ENCODE data around the gene NAA15.
A peak's percentile ranks its signal among the peaks of the same experiment; 100 is the strongest.

NAA15 gene

GRCh38 chr4:139416073-139416673, 114.9 kb downstream of the NAA15 start:
- TF ChIP-seq, protein P1, sequence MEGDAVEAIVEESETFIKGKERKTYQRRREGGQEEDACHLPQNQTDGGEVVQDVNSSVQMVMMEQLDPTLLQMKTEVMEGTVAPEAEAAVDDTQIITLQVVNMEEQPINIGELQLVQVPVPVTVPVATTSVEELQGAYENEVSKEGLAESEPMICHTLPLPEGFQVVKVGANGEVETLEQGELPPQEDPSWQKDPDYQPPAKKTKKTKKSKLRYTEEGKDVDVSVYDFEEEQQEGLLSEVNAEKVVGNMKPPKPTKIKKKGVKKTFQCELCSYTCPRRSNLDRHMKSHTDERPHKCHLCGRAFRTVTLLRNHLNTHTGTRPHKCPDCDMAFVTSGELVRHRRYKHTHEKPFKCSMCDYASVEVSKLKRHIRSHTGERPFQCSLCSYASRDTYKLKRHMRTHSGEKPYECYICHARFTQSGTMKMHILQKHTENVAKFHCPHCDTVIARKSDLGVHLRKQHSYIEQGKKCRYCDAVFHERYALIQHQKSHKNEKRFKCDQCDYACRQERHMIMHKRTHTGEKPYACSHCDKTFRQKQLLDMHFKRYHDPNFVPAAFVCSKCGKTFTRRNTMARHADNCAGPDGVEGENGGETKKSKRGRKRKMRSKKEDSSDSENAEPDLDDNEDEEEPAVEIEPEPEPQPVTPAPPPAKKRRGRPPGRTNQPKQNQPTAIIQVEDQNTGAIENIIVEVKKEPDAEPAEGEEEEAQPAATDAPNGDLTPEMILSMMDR (IDR thresholded peaks at IDR 0.05; ENCODE audit: insufficient read depth, low read length), result peak; percentile 39
- no peak for TF ChIP-seq POLR2AphosphoS5 (IDR thresholded peaks at IDR 0.05; ENCODE audit: low read depth)
- DNase-seq (ENCODE audit: low read depth in 1 of 2, low spot score in 1 of 2), result peak; percentile 21 to 41
- no peak overlapping the region for H3K27ac ChIP-seq (replicated peaks)
- H3K27me3 ChIP-seq (ENCODE audit: insufficient read depth, poor library complexity, severe bottlenecking), result no peaks in the 10 kb centered on the region
- no peak overlapping the region for H3K4me3 ChIP-seq (replicated peaks; ENCODE audit: insufficient read depth, low read length)

DNA sequence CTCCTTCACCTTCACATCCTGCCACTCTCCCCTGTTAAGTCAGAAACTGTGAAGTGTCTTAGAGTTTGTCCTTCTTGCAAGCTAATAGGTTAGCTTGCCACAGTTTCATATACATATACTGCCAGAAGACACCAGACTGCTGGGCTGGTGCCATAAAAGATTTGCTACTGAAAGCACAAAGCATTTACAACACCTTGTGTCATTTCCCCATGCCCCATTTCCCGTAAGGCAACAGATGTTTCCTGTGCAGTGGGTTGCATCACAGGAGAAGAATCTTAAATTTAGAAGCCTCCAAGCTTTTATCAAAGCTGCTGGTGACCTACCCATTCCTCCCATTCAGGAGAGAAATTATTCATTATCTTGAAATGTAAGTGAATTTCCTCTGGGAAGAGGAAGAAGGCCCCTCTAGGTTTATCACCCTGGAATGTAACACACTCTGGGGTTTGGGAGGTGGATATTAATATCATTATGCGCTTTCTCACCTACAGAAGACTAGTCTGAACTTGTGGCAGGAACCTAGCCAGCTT, 118.1 kb downstream of the NAA15 start:
- Histone ChIP-seq H3K27me3 (ENCODE audit: insufficient read depth, poor library complexity, severe bottlenecking) (no peaks in the 10 kb centered on the region), H3K4me3 (replicated peaks; ENCODE audit: insufficient read depth, low read length) (no peak overlapping the region), H3K27ac (replicated peaks) (peak overlapping the region; percentile 68)
- peak; percentile 67 to 97 for DNase-seq (ENCODE audit: low read depth in 1 of 2, low spot score in 1 of 2)
- TF ChIP-seq, protein P1 (IDR thresholded peaks at IDR 0.05; ENCODE audit: insufficient read depth, low read length), result no peak
- TF ChIP-seq POLR2AphosphoS5 (IDR thresholded peaks at IDR 0.05; ENCODE audit: low read depth) (peak; percentile 99), GABPA (IDR thresholded peaks at IDR 0.05; ENCODE audit: low read depth) (peak; percentile 70), SPI1 (IDR thresholded peaks at IDR 0.05; ENCODE audit: borderline replicate concordance, low read depth) (peak; percentile 69; the same call in 1 of the 2 replicates)
- TF ChIP-seq, protein P2, sequence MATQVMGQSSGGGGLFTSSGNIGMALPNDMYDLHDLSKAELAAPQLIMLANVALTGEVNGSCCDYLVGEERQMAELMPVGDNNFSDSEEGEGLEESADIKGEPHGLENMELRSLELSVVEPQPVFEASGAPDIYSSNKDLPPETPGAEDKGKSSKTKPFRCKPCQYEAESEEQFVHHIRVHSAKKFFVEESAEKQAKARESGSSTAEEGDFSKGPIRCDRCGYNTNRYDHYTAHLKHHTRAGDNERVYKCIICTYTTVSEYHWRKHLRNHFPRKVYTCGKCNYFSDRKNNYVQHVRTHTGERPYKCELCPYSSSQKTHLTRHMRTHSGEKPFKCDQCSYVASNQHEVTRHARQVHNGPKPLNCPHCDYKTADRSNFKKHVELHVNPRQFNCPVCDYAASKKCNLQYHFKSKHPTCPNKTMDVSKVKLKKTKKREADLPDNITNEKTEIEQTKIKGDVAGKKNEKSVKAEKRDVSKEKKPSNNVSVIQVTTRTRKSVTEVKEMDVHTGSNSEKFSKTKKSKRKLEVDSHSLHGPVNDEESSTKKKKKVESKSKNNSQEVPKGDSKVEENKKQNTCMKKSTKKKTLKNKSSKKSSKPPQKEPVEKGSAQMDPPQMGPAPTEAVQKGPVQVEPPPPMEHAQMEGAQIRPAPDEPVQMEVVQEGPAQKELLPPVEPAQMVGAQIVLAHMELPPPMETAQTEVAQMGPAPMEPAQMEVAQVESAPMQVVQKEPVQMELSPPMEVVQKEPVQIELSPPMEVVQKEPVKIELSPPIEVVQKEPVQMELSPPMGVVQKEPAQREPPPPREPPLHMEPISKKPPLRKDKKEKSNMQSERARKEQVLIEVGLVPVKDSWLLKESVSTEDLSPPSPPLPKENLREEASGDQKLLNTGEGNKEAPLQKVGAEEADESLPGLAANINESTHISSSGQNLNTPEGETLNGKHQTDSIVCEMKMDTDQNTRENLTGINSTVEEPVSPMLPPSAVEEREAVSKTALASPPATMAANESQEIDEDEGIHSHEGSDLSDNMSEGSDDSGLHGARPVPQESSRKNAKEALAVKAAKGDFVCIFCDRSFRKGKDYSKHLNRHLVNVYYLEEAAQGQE (IDR thresholded peaks at IDR 0.05; ENCODE audit: insufficient replicate concordance, low read depth), result peak; percentile 72

DNA sequence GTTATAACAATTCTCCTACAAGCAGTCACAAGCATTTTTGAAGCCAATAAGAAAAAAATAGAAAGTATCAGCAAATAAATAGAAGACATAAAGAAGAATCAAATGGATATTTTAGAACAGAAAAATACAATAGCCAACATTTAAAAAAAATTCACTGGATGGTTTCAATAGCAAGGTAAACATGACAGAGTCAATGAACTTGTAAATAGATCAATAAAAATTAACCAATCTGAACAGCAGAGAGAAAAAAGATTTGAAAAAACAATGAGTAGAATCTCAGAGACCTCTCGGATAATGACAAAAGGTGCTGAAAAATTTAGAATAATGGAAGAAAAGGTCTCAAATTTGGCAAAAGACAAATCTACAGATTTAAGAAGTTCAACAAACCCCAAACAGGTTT, 119.3 kb downstream of the NAA15 start:
- Histone ChIP-seq H3K4me3 (replicated peaks; ENCODE audit: insufficient read depth, low read length) (no peak overlapping the region), H3K27ac (replicated peaks) (no peak overlapping the region), H3K27me3 (ENCODE audit: insufficient read depth, poor library complexity, severe bottlenecking) (no peaks in the 10 kb centered on the region)
- TF ChIP-seq GABPA (IDR thresholded peaks at IDR 0.05; ENCODE audit: low read depth), result no peak
- TF ChIP-seq, protein P1 (IDR thresholded peaks at IDR 0.05; ENCODE audit: insufficient read depth, low read length), result no peak
- TF ChIP-seq SPI1 (IDR thresholded peaks at IDR 0.05; ENCODE audit: borderline replicate concordance, low read depth), result no peak
- DNase-seq (ENCODE audit: low read depth in 1 of 2, low spot score in 1 of 2), result no peak

DNA sequence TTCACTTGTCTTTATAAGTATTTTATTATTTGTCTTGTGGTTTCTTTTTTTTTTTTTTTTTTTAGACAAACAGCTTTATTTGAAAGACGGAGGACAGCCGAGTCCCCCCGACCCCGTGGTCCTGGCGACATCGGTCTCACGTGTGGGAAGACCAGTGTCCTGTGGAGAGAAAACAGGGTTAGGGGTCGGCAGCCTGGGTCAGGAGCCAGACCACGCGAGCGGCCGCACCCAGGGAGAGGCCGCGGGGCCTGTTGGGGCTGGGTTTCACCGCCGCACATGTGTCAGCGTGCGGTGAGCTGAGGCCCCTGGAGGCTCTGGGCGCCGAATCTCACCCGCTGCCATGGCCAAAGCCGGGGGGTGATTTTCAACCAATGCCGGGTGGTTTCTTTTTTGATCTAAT, 134.8 kb downstream of the NAA15 start:
- Histone ChIP-seq H3K27ac (replicated peaks) (no peak overlapping the region), H3K4me3 (replicated peaks; ENCODE audit: insufficient read depth, low read length) (no peak overlapping the region), H3K27me3 (ENCODE audit: insufficient read depth, poor library complexity, severe bottlenecking) (no peaks in the 10 kb centered on the region)
- DNase-seq (ENCODE audit: low read depth in 1 of 2, low spot score in 1 of 2), result no peak
- TF ChIP-seq, protein P2 (IDR thresholded peaks at IDR 0.05; ENCODE audit: insufficient replicate concordance, low read depth), result no peak
- no peak for TF ChIP-seq SPI1 (IDR thresholded peaks at IDR 0.05; ENCODE audit: borderline replicate concordance, low read depth)
- TF ChIP-seq, protein P1 (IDR thresholded peaks at IDR 0.05; ENCODE audit: insufficient read depth, low read length), result no peak
- TF ChIP-seq POLR2AphosphoS5 (IDR thresholded peaks at IDR 0.05; ENCODE audit: low read depth), result no peak
- no peak for TF ChIP-seq GABPA (IDR thresholded peaks at IDR 0.05; ENCODE audit: low read depth)

All from HL-60 (cell line).